DMS 273 (cell line): Measurements from ENCODE around the gene MACROD2.

Source experiments
- DNase-seq: peaks from one replicate; lab custom pipeline; 2025; ENCODE audit not compliant: unreplicated experiment; lab: John Stamatoyannopoulos, UW

MACROD2 gene

GRCh38 chr20:15895560-15896084 is 1900.3 kb downstream of the MACROD2 start:
- no peak for DNase-seq

GRCh38 chr20:15899967-15900366 is 1904.7 kb downstream of the MACROD2 start:
- DNase-seq = no peak

GRCh38 chr20:15900443-15900842 is 1905.1 kb downstream of the MACROD2 start:
- DNase-seq = no peak

- DNase-seq = peak; percentile 20
Observed at GRCh38 chr20:15902493-15902892, 1907.2 kb downstream of the MACROD2 start.

- no peak for DNase-seq
Observed at GRCh38 chr20:15905661-15906060, 1910.3 kb downstream of the MACROD2 start.

- DNase-seq = no peak
Observed at GRCh38 chr20:15909995-15910394, 1914.7 kb downstream of the MACROD2 start.

- DNase-seq = no peak
Observed at GRCh38 chr20:15911581-15911980, 1916.3 kb downstream of the MACROD2 start.

GRCh38 chr20:15913391-15914025 is 1918.2 kb downstream of the MACROD2 start:
- no peak for DNase-seq

- DNase-seq = no peak
Observed at GRCh38 chr20:15916623-15917022, 1921.3 kb downstream of the MACROD2 start.

GRCh38 chr20:15917283-15917682 is 1922.0 kb downstream of the MACROD2 start:
- no peak for DNase-seq

- no peak for DNase-seq
Observed at GRCh38 chr20:15918631-15919030, 1923.3 kb downstream of the MACROD2 start.

GRCh38 chr20:15919118-15919517 is 1923.8 kb downstream of the MACROD2 start:
- no peak for DNase-seq

GRCh38 chr20:15921930-15922329 is 1926.6 kb downstream of the MACROD2 start:
- peak; percentile 43 for DNase-seq

GRCh38 chr20:15922556-15922955 is 1927.2 kb downstream of the MACROD2 start:
- DNase-seq = no peak

GRCh38 chr20:15923030-15923776 is 1927.9 kb downstream of the MACROD2 start:
- no peak for DNase-seq

- no peak for DNase-seq
Observed at GRCh38 chr20:15924556-15924955, 1929.2 kb downstream of the MACROD2 start.

GRCh38 chr20:15925376-15925775 is 1930.1 kb downstream of the MACROD2 start:
- DNase-seq = peak; percentile 26

- DNase-seq = no peak
Observed at GRCh38 chr20:15927893-15928650, 1932.8 kb downstream of the MACROD2 start.

- DNase-seq = no peak
Observed at GRCh38 chr20:15928946-15929345, 1933.6 kb downstream of the MACROD2 start.

GRCh38 chr20:15930311-15931305 is 1935.3 kb downstream of the MACROD2 start:
- peak; percentile 76 for DNase-seq
